Erythroblast (primary cell): Measurements from ENCODE around the gene EMP2.

Source experiments
- GATA1 ChIP-seq: IDR thresholded peaks from 2 replicates; pipeline ENCODE4 v1.6.1; 2011; ENCODE audit warnings: low read depth, mild to moderate bottlenecking, control low read depth, low read length, moderate library complexity
- POLR2A ChIP-seq: IDR thresholded peaks from 2 replicates; pipeline ENCODE4 v1.6.1; 2011; ENCODE audit warnings: mild to moderate bottlenecking, low read length

DNA sequence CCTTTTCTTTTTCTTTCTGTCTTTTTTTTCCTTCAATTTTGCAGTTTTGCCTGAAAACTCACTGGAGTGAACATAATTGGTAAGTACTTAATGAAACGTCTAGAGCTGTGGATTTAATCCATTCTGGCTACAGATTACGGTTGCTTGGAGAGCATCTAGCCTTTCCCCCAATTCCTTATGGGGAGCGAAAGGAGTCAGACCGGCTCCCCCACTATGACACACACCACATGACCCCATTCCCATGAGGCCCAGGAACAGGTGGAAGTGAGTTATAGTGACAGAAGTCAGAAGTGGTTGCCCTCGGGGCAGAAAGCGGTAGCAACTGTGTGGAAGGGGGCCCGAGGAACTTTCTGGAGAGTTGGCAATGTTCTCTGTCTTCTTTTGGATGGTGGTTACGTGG lies 41.2 kb downstream of the EMP2 start:
- TF ChIP-seq POLR2A: no peak
- no peak for TF ChIP-seq GATA1
